ENCODE results near the gene GABBR2. TPM values are rescaled to one million over a fixed set of nuclear protein-coding genes. Genes with fewer than 3 reads are reported as not detected.

GABBR2 gene
- total and polyA plus RNA-seq, 2 experiments from 2014 or later: 0.89 to 1.3 TPM

- ATAC-seq (no peak), DNase-seq (ENCODE audit: low spot score) (no peak)
- Mint-ChIP-seq H3K36me3 (ENCODE audit: low read depth) (peaks cover 3% of the 10 kb centered on the region; the same call in 1 of the 3 replicates), H3K27ac (no peak overlapping the region), H3K4me3 (no peak overlapping the region), H3K9me3 (peaks cover 6% of the 10 kb centered on the region; the same call in 2 of the 3 replicates), H3K4me1 (no peaks in the 10 kb centered on the region), H3K27me3 (ENCODE audit: insufficient read depth, low read depth, poor library complexity) (peaks cover 8% of the 10 kb centered on the region)
- no peak for TF ChIP-seq REST (IDR thresholded peaks at IDR 0.05; ENCODE audit: unreplicated experiment)
- no peak for TF ChIP-seq ZNF114 (CRISPR knock-in tag; IDR thresholded peaks at IDR 0.05)
- TF ChIP-seq CREB1 (CRISPR knock-in tag; IDR thresholded peaks at IDR 0.05; ENCODE audit: low read depth): no peak
- TF ChIP-seq ETS1 (IDR thresholded peaks at IDR 0.05): no peak
- TF ChIP-seq JUNB (IDR thresholded peaks at IDR 0.05; ENCODE audit: unreplicated experiment): no peak
- no peak for TF ChIP-seq CTCF (conservative IDR thresholded peaks at IDR 0.05; ENCODE audit: low read depth in 2 of 2)
- no peak for TF ChIP-seq EZH2 (IDR thresholded peaks at IDR 0.05; ENCODE audit: low read depth, unreplicated experiment)
- no peak for TF ChIP-seq EZH2phosphoT487 (IDR thresholded peaks at IDR 0.05; ENCODE audit: unreplicated experiment)
- no peak for TF ChIP-seq NANOG (IDR thresholded peaks at IDR 0.05; ENCODE audit: borderline replicate concordance)
- no peak overlapping the region for H3K27ac ChIP-seq (ENCODE audit: low read depth)
- H3K4me3 ChIP-seq: no peak overlapping the region
- no peaks in the 10 kb centered on the region for H4K20me1 ChIP-seq (replicated peaks; ENCODE audit: insufficient read depth)
- H3K9me2 ChIP-seq (ENCODE audit: insufficient read depth): no peaks in the 10 kb centered on the region
- no peaks in the 10 kb centered on the region for H3K79me2 ChIP-seq (replicated peaks; ENCODE audit: insufficient read depth)
- H3K36me3 ChIP-seq (ENCODE audit: insufficient read depth): no peaks in the 10 kb centered on the region
- no peaks in the 10 kb centered on the region for H3F3A ChIP-seq (replicated peaks; ENCODE audit: low read depth)
- H3K27me3 ChIP-seq (ENCODE audit: insufficient read depth): no peaks in the 10 kb centered on the region
- no peak overlapping the region for H3K4me2 ChIP-seq
- peak overlapping the region; percentile 78 for H2AFZ ChIP-seq
- no peaks in the 10 kb centered on the region for H3K4me1 ChIP-seq (ENCODE audit: insufficient read depth)
These were observed 167.0 kb downstream of the GABBR2 start for GRCh38 chr9:98541684-98542230.

Data from GM23338 (cell line).